ENCODE measurements around the gene DPY19L1.

DPY19L1 gene

DNA sequence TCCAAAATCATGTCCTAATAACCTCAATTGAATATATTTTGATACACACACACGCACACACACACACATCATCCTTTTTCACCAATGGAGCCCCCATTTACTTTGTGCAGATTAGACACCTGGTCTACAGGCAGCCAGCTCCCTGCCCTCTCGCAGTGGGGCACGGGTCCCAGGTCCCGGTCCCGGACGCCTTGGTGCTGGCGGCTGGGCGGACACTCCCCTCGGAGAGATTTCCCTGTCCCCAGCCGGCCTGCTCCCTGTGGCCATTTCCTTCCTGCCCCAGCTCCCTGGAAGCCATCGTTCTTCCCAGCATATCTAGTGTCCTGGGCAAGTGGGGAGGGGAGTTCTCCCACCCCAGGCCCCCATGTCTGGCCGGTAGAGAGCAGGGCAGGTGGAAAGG, 14.6 kb downstream of the DPY19L1 start:
- H3K4me2 ChIP-seq (ENCODE audit: low read length), result no peak overlapping the region
- H4K20me1 ChIP-seq (ENCODE audit: control insufficient read depth, insufficient read depth, low read depth, low read length), result no peaks in the 10 kb centered on the region; the same call in 1 of the 2 replicates
- H3K4me1 ChIP-seq (ENCODE audit: control insufficient read depth, low read length), result peaks cover 5% of the 10 kb centered on the region
- H3K4me3 ChIP-seq (ENCODE audit: low read length), result no peak overlapping the region
- no peaks in the 10 kb centered on the region for H3K27me3 ChIP-seq (ENCODE audit: control insufficient read depth, low read length)
- H3K9me3 ChIP-seq (ENCODE audit: control insufficient read depth, insufficient read depth, low read length), result no peaks in the 10 kb centered on the region
- peaks cover 57% of the 10 kb centered on the region for H3K79me2 ChIP-seq (ENCODE audit: control insufficient read depth, low read length)
- H3F3A ChIP-seq (ENCODE audit: control insufficient read depth, insufficient read depth), result 0 out of 2 replicates have a peak, but pooled peaks cover 2% of the 10 kb centered on the region
- H3K36me3 ChIP-seq (ENCODE audit: control insufficient read depth, low read length), result no peaks in the 10 kb centered on the region
- H3K27ac ChIP-seq (ENCODE audit: low read depth, low read length), result no peak overlapping the region
- no peak for TF ChIP-seq EZH2phosphoT487 (IDR thresholded peaks at IDR 0.05; ENCODE audit: borderline replicate concordance, low read length)
- TF ChIP-seq, protein P1, sequence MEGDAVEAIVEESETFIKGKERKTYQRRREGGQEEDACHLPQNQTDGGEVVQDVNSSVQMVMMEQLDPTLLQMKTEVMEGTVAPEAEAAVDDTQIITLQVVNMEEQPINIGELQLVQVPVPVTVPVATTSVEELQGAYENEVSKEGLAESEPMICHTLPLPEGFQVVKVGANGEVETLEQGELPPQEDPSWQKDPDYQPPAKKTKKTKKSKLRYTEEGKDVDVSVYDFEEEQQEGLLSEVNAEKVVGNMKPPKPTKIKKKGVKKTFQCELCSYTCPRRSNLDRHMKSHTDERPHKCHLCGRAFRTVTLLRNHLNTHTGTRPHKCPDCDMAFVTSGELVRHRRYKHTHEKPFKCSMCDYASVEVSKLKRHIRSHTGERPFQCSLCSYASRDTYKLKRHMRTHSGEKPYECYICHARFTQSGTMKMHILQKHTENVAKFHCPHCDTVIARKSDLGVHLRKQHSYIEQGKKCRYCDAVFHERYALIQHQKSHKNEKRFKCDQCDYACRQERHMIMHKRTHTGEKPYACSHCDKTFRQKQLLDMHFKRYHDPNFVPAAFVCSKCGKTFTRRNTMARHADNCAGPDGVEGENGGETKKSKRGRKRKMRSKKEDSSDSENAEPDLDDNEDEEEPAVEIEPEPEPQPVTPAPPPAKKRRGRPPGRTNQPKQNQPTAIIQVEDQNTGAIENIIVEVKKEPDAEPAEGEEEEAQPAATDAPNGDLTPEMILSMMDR (IDR thresholded peaks at IDR 0.05; ENCODE audit: low read depth, low read length, poor library complexity, severe bottlenecking), result no peak
- H3K9me2 ChIP-seq (replicated peaks; ENCODE audit: control insufficient read depth, low read length), result no peaks in the 10 kb centered on the region

GRCh38 chr7:35021445-35021844, 15.8 kb downstream of the DPY19L1 start:
- Histone ChIP-seq H3K79me2 (ENCODE audit: control insufficient read depth, low read length) (peaks cover 51% of the 10 kb centered on the region), H3K36me3 (ENCODE audit: control insufficient read depth, low read length) (peaks cover 6% of the 10 kb centered on the region), H3F3A (ENCODE audit: control insufficient read depth, insufficient read depth) (0 out of 2 replicates have a peak, but pooled peaks cover 2% of the 10 kb centered on the region), H3K9me2 (replicated peaks; ENCODE audit: control insufficient read depth, low read length) (no peaks in the 10 kb centered on the region), H3K27me3 (ENCODE audit: control insufficient read depth, low read length) (no peaks in the 10 kb centered on the region), H3K4me1 (ENCODE audit: control insufficient read depth, low read length) (peaks cover 5% of the 10 kb centered on the region), H3K4me3 (ENCODE audit: low read length) (no peak overlapping the region), H3K27ac (ENCODE audit: low read depth, low read length) (no peak overlapping the region), H3K9me3 (ENCODE audit: control insufficient read depth, insufficient read depth, low read length) (no peaks in the 10 kb centered on the region), H4K20me1 (ENCODE audit: control insufficient read depth, insufficient read depth, low read depth, low read length) (no peaks in the 10 kb centered on the region; the same call in 1 of the 2 replicates), H3K4me2 (ENCODE audit: low read length) (no peak overlapping the region)
- TF ChIP-seq, protein P1 (IDR thresholded peaks at IDR 0.05; ENCODE audit: low read depth, low read length, poor library complexity, severe bottlenecking), result no peak
- TF ChIP-seq EZH2phosphoT487 (IDR thresholded peaks at IDR 0.05; ENCODE audit: borderline replicate concordance, low read length), result no peak

DNA sequence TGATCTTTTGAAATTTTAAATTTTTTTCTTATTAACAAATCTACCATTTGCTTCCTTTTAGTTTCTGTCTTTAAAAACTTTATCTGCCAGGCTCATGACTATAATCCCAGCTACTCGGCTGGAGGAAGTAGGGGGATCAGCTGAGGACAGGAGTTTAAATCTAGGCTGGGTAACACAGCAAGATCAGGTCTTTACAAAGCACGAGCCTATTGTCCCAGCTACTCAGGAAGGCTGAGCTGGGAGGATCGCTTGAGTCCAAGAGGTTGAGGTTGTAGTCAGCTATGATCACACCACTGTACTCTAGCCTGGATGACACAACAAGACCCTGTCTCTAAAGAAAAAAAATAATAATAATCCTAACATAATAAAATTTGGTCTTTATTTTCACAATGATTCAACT, 17.5 kb downstream of the DPY19L1 start:
- Histone ChIP-seq H4K20me1 (ENCODE audit: control insufficient read depth, insufficient read depth, low read depth, low read length) (no peaks in the 10 kb centered on the region; the same call in 1 of the 2 replicates), H3K4me3 (ENCODE audit: low read length) (no peak overlapping the region), H3K27ac (ENCODE audit: low read depth, low read length) (no peak overlapping the region), H3K27me3 (ENCODE audit: control insufficient read depth, low read length) (no peaks in the 10 kb centered on the region), H3K9me2 (replicated peaks; ENCODE audit: control insufficient read depth, low read length) (no peaks in the 10 kb centered on the region), H3K4me2 (ENCODE audit: low read length) (no peak overlapping the region), H3K36me3 (ENCODE audit: control insufficient read depth, low read length) (peaks cover 12% of the 10 kb centered on the region), H3K9me3 (ENCODE audit: control insufficient read depth, insufficient read depth, low read length) (no peaks in the 10 kb centered on the region), H3F3A (ENCODE audit: control insufficient read depth, insufficient read depth) (0 out of 2 replicates have a peak, but pooled peaks cover 2% of the 10 kb centered on the region), H3K4me1 (ENCODE audit: control insufficient read depth, low read length) (peaks cover 5% of the 10 kb centered on the region), H3K79me2 (ENCODE audit: control insufficient read depth, low read length) (peaks cover 35% of the 10 kb centered on the region)
- no peak for TF ChIP-seq EZH2phosphoT487 (IDR thresholded peaks at IDR 0.05; ENCODE audit: borderline replicate concordance, low read length)
- TF ChIP-seq, protein P1 (IDR thresholded peaks at IDR 0.05; ENCODE audit: low read depth, low read length, poor library complexity, severe bottlenecking), result no peak
